D341Med (cell line): ENCODE results near the gene PPFIBP1.

Experiments
- DNase-seq: peaks from one replicate; pipeline ENCODE4 v3.0.0; 2012; ENCODE audit warnings: low spot score

The PPFIBP1 gene

DNA sequence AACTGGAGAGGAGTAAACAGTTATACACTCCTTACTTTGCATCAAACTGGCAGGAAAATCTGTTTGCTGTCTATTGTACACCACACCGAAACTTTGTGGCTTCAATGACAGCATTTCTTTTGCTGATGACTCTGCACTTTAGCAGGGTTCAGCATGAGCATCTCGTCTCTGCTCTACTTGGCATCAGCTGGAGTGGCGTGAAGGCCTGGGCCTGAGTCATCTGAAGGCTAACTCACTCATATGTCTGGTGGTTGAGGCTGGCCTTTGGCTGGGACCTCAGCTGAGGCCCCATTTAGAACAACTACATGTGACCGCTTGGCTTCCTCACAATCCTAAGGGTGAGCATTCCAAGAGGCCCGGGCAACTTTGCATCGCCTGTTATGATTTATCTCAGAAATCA is 143.5 kb downstream of the PPFIBP1 start:
- DNase-seq, result no peak

DNA sequence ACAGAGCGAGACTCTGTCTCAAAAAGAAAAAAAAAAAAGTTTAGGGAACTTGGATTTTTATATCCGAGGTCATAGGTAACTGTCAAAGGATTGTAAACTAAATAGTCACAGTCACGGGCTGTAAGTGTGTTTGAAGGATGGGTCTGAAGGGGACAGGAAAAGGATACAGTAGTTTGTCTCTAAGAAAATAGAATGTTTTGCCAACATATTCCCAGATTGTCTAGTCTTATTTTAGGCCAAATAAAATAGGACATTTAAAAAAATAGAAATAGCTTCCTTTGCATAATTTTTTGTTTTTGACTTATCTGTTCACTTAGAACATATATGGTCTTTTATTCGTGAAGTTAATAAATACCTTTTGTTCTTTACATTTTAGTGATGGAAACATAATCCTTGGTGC is 148.0 kb downstream of the PPFIBP1 start:
- no peak for DNase-seq

DNA sequence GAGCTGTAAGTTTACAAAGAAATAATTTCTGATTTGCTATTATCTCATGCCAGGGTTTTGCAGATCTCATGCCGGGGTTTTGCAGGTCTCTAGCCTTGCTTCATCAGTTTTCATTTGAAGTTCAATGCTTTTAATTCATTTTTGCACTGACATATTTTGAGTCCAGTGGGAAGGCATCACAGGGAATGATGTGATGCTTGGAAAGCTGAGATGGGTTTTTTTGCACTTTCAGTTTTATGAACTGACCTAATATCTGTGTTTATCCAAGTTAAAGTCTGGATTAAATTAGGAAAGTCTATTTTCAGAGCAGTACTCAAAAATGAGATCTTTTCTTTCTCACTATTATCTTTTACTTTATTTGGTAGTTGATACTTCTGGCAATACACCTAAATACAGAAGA is 148.6 kb downstream of the PPFIBP1 start:
- no peak for DNase-seq

DNA sequence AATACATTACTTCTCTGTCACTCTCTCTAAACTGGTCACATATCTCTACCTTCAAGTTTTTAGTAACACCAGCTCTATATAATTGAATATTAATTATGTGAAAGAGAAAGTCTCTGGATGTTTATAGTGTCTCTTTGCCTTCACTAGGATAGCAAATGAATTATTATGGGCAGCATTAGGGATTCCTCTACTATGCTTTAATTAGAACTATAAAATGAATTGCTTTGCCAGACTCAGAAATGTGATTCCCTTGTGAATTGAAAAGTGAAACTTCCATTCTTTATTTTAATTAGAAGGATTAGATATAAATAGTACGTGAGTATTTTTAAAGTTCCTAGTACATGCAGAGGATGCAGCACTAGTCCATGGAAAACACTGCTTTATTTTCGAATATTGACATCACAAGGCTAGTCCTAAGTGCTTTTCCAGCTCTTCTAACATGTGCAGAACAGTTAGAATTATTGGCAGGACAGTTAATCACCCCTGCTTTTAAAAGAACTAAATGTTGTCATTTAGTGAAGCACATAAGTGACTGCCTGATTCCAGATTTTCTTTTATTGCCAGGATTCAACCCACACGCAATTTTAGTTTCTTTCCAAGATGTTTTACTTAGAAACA is 149.2 kb downstream of the PPFIBP1 start:
- DNase-seq, result no peak

DNA sequence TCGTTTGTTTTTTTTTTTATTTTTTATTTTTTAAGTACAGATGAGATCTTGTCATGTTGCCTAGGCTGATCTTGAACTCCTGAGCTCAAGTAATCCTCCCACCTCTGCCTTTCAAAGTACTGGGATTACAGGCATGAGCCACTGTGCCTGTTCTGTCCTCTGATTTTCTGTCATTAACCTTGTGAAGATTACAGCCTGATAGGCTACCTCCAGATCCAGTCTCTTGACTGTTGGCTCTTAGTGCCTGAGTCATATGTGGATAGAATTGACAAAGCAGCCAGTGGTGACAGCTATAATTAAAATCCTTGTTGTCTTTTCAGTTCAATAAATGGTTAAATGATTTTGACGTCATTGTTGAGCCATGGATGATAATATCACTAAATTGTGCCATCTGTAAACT is 151.0 kb downstream of the PPFIBP1 start:
- no peak for DNase-seq

DNA sequence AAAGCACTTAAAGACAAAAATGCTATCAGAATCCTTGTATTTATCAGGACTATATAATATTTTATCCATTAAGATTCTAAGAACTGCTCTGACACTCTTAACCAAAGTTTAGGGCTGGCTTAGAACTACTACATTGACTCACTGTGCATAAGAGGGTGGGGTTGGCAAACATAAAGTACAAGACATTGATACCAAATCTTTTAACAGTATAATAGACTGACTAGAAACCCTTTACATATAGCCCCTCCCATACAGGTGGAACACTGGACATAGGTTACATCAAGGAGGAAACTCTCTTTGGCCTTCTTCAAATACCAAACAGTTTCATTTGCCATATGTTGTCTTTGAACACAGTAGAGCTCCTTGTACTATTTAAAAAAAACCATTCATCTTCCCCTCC is 156.6 kb downstream of the PPFIBP1 start:
- DNase-seq, result no peak

DNA sequence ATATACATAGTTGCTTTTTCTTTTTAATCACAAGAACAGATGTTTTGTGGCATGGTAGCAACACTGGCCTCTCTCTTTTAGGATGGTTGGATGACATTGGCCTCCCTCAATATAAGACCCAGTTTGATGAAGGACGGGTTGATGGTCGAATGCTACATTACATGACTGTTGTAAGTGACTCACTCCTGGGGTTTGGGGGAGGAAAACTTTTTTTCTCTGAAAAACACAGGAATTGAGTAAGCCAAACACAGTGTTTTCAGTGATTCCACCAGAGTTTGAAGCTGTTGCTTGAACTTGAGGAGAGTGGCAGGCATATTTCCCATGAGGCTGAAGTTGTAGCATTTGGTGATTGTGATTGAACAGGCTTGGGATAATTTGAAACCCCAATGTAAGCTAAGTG is 158.5 kb downstream of the PPFIBP1 start:
- no peak for DNase-seq

DNA sequence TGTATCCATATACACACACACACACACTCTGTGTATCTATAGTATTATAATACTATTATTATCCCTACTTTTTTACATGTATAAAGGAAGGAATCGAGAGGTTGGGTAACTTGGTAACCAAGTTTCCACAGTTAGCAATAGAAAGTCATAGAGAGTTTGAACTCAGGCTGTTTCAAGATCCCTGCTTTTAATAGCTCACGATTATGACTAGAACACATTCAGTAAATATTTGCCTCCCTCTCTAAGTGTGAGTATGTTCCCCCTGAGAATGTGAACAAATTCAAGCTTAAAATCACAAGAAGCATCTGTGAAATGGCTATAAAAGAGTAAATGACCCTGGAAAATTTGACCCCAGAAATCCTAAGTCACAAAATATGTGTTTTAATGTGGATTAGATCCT is 161.3 kb downstream of the PPFIBP1 start:
- no peak for DNase-seq

DNA sequence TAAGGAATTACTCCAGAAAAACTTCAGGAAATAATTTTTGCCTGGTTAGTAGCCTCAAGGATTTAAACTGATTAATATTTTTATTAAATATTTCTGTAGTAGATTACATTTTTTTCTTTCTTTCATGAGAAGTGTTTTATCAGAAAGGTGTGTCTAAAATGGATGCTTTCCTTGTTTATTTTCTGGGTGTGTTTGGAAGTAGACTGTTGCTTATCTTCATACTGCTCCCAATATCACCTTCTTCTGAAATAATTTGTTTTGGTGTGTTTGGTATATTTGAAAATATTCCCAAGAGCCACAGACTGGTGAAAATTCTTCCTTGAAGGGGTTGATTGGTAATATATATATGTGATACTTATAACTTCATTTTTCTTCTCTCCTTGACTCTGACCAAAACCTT is 162.1 kb downstream of the PPFIBP1 start:
- DNase-seq, result no peak

DNA sequence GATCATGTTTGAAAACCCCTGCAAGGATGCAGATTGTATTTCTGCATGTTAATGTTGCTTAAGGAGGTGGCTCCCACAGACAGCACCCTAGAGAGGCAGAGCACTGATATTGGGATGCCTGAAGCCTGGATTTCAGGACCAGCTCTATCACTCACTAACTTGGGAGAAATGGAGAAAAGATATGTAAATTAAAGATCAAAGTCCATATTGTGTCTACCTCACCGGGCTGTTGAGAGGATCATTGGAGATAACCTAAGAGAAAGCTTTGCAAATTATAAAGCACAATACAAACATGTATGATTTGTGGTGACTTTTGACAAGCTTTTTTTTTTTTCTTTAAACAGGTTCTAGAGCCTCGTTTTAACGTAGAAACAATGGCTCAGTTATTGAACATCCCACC is 164.7 kb downstream of the PPFIBP1 start:
- no peak for DNase-seq

DNA sequence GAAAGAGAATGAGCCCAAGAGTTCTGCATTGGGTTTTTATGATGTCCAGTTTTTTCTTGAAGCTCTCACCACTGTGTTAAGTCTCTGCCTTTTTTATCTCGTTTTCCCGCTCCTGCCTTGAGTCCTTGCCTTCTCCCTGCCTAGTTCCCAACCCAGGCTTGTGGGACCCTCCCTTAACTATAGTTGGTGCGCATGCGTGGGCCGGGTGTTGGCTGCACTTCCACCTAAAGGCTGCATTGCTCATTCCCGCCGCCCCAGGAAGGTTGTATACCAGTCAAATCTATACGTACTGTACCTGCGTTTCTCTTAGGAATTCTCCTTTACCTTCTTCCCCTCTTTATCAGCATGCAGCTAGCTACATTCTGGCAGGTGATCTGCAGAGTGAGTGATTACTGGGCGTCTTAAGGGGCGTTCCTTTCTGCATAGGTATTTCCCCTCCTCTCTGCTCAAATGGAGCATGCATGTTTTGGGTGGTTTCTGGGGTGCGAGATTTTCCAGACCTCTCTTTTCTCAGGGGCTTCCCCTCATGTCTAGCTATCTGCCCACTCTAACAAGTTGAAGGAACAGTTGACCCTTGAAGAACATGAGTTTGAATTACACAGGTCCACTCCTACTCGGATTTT is 165.7 kb downstream of the PPFIBP1 start:
- DNase-seq, result no peak

DNA sequence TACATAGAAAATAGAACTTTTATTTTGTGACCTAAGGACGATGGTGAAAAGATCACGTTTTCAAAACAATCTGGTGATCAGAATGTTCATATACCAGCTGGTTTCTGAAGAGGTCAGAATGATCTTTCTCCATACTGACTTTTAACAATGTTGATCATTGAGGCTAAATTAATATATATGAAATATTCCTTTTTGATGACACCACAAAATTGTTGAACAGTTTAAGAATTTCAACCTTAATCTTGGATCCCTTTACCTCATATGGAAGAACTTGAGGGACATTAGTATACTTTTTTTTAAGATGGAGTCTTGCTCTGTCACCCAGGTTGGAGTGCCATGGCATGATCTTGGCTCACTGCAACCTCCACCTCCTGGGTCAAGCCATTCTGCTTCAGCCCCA is 169.4 kb downstream of the PPFIBP1 start:
- no peak for DNase-seq

DNA sequence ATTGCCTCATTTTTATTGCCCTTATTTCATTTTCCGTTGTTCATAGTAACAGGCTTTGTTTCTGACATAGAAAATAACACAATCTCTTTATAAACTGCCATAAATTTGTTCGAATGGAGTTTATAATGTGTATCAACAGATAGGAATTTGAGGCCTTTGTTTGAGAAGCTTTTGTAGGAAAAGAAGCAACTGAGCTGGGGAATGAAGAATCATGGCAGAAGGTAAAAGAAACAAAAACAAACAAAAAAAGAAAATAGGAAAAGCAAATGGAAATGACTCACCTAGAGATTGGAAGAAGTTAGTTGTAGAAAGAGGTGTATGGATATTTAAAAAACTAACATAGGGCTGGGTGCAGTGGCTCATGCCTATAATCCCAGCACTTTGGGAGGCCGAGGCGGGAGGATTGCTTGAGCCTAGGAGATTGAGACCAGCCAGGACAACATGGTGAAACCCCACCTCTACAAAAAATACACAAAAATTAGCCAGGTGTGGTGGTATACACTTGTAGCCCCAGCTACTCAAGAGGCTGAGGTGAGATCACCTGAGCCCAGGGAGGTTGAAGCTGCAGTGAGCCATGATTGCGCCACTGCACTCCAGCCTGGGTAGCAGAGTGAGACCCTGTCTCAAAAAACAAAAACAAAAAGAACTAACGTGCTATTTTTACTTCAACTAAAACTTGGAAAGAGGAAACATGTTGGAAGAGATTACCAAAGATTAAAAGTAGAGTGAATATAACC is 171.7 kb downstream of the PPFIBP1 start:
- no peak for DNase-seq

DNA sequence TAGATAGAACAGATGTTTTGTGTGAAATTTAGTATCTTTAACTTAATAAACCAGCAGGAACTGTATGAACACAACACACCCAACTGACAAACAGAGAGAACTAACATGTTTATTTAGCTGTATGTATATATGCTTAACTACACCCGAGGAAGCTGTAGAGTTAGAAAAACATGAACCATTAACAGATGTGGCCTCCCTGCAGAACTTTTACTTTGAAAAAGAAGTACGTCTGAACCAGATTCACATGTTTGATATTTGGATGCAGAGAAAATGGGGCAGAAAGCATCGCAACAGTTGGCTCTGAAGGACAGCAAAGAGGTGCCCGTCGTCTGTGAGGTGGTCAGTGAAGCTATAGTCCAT is 172.3 kb downstream of the PPFIBP1 start, which contains the start of gene REP15:
TSS of gene REP15 (plus strand) at position 155 of the 360 bp plus-strand sequence. CDS start at position 271, 116 bp downstream.
- DNase-seq, result no peak

DNA sequence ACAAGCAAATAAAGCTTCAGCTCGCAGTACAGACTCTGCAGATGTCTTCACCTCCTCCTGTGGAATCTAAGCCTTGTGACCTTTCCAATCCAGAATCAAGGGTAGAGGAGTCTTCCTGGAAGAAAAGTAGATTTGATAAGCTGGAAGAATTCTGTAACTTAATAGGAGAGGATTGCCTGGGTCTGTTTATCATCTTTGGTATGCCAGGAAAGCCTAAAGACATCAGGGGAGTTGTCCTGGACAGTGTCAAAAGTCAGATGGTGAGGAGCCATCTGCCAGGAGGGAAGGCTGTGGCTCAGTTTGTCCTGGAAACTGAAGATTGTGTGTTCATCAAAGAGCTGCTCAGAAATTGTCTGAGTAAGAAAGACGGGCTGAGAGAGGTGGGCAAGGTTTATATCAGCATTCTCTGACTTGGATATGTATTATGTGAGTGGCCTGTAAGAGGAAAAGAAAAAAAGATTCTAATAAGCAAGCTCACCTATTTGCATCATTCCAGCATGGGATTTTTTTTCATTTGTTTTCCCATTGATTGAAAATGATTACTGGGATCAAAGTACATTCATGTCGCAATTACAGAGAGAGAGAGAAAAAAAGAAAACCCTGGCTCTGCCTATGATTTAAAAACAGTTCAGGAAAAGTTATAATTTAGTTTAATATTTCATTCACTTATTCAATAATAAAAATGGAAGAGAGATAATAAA is 173.0 kb downstream of the PPFIBP1 start:
- DNase-seq, result no peak

DNA sequence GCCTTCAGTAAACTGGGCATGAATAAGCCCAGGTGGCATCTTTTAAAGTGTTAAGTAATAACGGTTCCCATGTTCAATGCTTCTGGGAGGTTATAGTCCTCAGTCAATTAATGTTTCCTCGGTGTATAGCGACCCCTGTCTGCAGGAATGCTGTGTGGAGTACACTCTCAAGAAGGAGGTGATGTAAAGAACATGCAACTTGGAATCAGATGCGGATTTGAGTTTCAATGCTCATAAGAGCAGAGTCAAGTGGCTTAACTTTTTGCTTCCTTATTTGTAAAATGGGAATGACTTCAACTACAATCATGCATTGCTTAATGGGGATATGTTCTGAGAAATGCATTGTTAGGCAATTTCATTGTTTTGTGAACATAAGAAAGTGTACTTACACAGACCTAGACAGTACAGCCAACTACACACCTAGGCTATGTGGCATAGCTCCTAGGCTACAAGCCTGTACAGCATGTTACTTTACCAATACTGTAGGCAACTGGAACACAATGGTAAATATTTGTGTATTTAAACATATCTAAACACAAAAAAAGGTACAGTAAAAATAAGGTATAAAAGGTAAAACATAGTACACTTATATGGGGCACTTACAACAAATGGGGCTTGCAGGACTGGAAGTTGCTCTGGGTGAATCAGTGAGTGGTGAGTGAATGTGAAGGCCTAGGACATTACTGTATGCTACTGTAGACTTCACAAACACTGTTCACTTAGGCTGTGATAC is 179.9 kb downstream of the PPFIBP1 start:
- DNase-seq, result peak; percentile 68

DNA sequence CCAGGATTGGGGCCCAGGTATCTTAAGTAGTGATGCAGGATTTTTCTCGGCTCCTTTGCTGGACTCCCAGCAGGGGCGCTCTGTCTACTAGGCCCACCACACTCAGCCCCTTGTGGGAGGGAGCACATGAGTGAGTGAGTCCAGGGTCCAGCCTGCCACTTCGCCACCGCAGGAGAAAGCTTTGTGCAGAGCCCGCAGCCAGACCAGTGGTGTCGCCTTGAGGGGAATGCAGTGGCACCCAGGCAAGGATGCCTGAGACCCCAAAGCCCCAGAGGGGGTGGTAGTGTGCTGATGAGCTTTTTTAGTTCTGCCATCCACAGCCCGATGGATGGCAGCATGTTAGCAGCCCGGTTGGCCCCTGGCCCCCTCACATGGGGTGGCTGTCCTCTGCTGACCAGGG is 181.3 kb downstream of the PPFIBP1 start:
- DNase-seq, result no peak

DNA sequence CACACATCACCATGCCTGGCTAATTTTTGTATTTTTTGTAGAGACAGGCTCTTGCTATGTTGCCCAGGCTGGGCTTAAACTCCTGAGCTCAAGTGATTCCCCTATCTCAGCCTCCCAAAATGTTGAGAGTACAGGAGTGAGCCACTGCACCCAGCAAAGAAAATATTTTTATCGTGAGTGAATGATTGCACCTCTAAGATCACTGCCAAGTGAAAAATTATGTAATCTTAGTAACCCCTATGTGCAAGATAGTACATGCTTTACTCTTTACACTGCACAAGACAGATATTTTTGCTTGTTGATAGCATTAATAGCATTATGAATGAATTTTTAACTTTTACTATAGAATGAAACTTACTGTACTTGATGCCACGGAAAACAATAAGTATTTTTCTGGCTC is 183.2 kb downstream of the PPFIBP1 start:
- DNase-seq, result no peak

DNA sequence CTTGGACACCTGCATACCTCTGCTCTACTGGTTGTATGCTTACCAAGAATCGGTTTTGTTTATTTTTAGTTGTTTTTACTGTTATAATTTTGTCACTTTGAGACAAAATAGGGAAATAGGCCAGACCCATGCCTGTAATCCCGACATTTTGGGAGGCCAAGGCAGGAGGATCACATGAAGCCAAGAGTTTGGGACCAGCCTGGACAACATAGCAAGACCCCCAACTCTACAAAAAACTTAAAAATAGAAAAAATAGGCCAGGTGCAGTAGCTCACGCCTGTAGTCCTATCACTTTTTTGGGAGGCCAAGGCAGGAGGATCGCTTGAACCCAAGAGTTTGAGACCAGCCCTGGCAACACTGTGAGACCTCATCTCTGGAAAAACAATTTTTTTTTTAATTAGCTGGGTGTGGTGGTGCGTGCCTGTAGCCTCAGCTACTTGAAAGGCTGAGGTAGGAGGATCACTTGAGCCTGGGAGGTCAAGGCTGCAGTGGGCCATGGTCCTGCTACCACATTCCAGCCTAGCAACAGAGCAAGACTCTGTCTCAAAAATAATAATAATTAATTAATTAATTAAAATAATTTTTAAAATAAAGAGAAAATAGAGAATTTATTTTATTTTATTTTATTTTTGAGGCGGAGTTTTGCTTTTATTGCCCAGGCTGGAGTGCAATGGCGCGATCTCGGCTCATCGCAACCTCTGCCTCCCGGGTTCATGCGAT is 185.4 kb downstream of the PPFIBP1 start:
- DNase-seq, result no peak

DNA sequence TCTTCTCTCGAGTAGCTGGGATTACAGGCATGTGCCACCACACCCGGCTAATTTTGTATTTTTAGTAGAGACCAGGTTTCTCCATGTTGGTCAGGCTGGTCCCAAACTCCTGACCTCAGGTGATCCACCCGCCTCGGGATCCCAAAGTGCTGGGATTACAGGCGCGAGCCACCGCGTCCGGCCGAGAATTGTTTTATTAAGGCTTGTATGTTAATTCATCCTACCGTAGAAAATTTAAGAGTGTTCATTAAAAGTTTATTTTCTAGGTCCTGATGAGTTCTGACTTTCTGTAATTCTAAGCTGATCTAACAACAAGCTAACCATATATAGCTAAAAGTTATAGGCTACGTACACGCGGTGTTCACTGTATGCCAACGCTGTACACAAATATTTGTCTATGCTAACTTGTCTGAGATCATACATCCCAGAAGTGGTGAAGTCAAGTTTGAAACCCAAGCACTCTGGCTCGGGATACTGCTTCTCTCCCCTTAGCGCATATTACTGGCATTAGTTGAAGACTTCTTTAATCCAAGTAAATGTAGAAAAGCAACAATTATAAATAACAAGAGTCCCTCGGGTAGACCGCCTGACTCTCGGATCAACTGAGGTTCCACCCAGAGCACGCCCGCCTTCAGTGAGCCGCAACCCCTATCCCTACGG is 186.1 kb downstream of the PPFIBP1 start:
- no peak for DNase-seq
